HepG2 (cell line): Measurements from ENCODE around the gene SEMA3G.

Experiments used
- CERS6 ChIP-seq: sonication (generic); formaldehyde crosslinking; IDR thresholded peaks from 2 replicates; pipeline ENCODE4 v1.5.0; 2020; ENCODE audit warnings: missing genetic modification reagents
- HINFP ChIP-seq: sonication (generic); formaldehyde crosslinking; IDR thresholded peaks from 2 replicates; pipeline ENCODE4 v1.4.0; 2020; ENCODE audit warnings: low read depth, mild to moderate bottlenecking, missing genetic modification reagents
- POLR2AphosphoS5 ChIP-seq: IDR thresholded peaks from 2 replicates; pipeline ENCODE4 v1.6.1; 2012; ENCODE audit warnings: low read depth, low read length
- RAD21 ChIP-seq: fragments of 450-650 bp; formaldehyde crosslinking; IDR thresholded peaks from 2 replicates; pipeline ENCODE4 v1.5.0; 2020; ENCODE audit warnings: mild to moderate bottlenecking
- RNF2 ChIP-seq: fragments of 450-650 bp; conservative IDR thresholded peaks from 2 replicates; pipeline ENCODE4 v1.6.1; 2016; ENCODE audit warnings: low read depth
- ZNF235 ChIP-seq: sonication (generic); formaldehyde crosslinking; IDR thresholded peaks from 2 replicates; pipeline ENCODE4 v1.8.1; 2023; ENCODE audit warnings: mild to moderate bottlenecking, missing genetic modification reagents, borderline replicate concordance
- ZNF674 ChIP-seq: sonication (generic); formaldehyde crosslinking; IDR thresholded peaks from 2 replicates; pipeline ENCODE4 v1.5.0; 2020; ENCODE audit warnings: low read depth, mild to moderate bottlenecking, missing genetic modification reagents

GRCh38 chr3:52401021-52401420 is 43.9 kb downstream of the SEMA3G start:
- TF ChIP-seq ZNF235 (CRISPR knock-in tag) (no peak), RAD21 (CRISPR knock-in tag) (no peak), ZNF674 (CRISPR knock-in tag) (no peak), POLR2AphosphoS5 (no peak), RNF2 (no peak), CERS6 (CRISPR knock-in tag) (no peak), HINFP (CRISPR knock-in tag) (no peak)
